Measurements from ENCODE around the gene ENDOD1.

ENDOD1 gene

GRCh38 chr11:95100856-95101507 is 11.3 kb downstream of the ENDOD1 start:
- Histone ChIP-seq H3K36me3 (ENCODE audit: low read depth) (peaks cover 6% of the 10 kb centered on the region; the same call in 1 of the 2 replicates), H3K4me3 (ENCODE audit: severe bottlenecking) (no peak overlapping the region), H3K9me3 (ENCODE audit: severe bottlenecking) (no peaks in the 10 kb centered on the region), H3K27ac (ENCODE audit: poor library complexity, severe bottlenecking) (no peak overlapping the region), H3K27me3 (ENCODE audit: insufficient read depth, poor library complexity, severe bottlenecking) (no peaks in the 10 kb centered on the region), H3K4me1 (ENCODE audit: insufficient read depth, poor library complexity, severe bottlenecking) (peaks cover 10% of the 10 kb centered on the region)
- no peak for ATAC-seq (ENCODE audit: low read depth)
- no peak for DNase-seq (ENCODE audit: low spot score)
- TF ChIP-seq CTCF (IDR thresholded peaks at IDR 0.05; ENCODE audit: poor library complexity, severe bottlenecking), result no peak

GRCh38 chr11:95101935-95102334 is 12.3 kb downstream of the ENDOD1 start:
- ATAC-seq (ENCODE audit: low read depth), result no peak
- Histone ChIP-seq H3K27me3 (ENCODE audit: insufficient read depth, poor library complexity, severe bottlenecking) (no peaks in the 10 kb centered on the region), H3K36me3 (ENCODE audit: low read depth) (peaks cover 6% of the 10 kb centered on the region; the same call in 1 of the 2 replicates), H3K27ac (ENCODE audit: poor library complexity, severe bottlenecking) (no peak overlapping the region), H3K4me1 (ENCODE audit: insufficient read depth, poor library complexity, severe bottlenecking) (peaks cover 9% of the 10 kb centered on the region), H3K4me3 (ENCODE audit: severe bottlenecking) (no peak overlapping the region), H3K9me3 (ENCODE audit: severe bottlenecking) (no peaks in the 10 kb centered on the region)
- TF ChIP-seq CTCF (IDR thresholded peaks at IDR 0.05; ENCODE audit: poor library complexity, severe bottlenecking), result no peak
- DNase-seq (ENCODE audit: low spot score), result no peak

- Histone ChIP-seq H3K36me3 (ENCODE audit: low read depth) (peaks cover 6% of the 10 kb centered on the region; the same call in 1 of the 2 replicates), H3K9me3 (ENCODE audit: severe bottlenecking) (no peaks in the 10 kb centered on the region), H3K4me3 (ENCODE audit: severe bottlenecking) (no peak overlapping the region), H3K27me3 (ENCODE audit: insufficient read depth, poor library complexity, severe bottlenecking) (no peaks in the 10 kb centered on the region), H3K27ac (ENCODE audit: poor library complexity, severe bottlenecking) (no peak overlapping the region), H3K4me1 (ENCODE audit: insufficient read depth, poor library complexity, severe bottlenecking) (peaks cover 17% of the 10 kb centered on the region)
- DNase-seq (ENCODE audit: low spot score), result no peak
- TF ChIP-seq CTCF (IDR thresholded peaks at IDR 0.05; ENCODE audit: poor library complexity, severe bottlenecking), result no peak
- ATAC-seq (ENCODE audit: low read depth), result no peak
These were observed 13.1 kb downstream of the ENDOD1 start for GRCh38 chr11:95102733-95103132.

GRCh38 chr11:95103701-95104100 is 14.1 kb downstream of the ENDOD1 start:
- Histone ChIP-seq H3K4me3 (ENCODE audit: severe bottlenecking) (no peak overlapping the region), H3K27me3 (ENCODE audit: insufficient read depth, poor library complexity, severe bottlenecking) (no peaks in the 10 kb centered on the region), H3K36me3 (ENCODE audit: low read depth) (peaks cover 6% of the 10 kb centered on the region; the same call in 1 of the 2 replicates), H3K27ac (ENCODE audit: poor library complexity, severe bottlenecking) (no peak overlapping the region), H3K4me1 (ENCODE audit: insufficient read depth, poor library complexity, severe bottlenecking) (peaks cover 26% of the 10 kb centered on the region), H3K9me3 (ENCODE audit: severe bottlenecking) (no peaks in the 10 kb centered on the region)
- ATAC-seq (ENCODE audit: low read depth) (no peak), DNase-seq (ENCODE audit: low spot score) (no peak)
- no peak for TF ChIP-seq CTCF (IDR thresholded peaks at IDR 0.05; ENCODE audit: poor library complexity, severe bottlenecking)

GRCh38 chr11:95104121-95104830 is 14.6 kb downstream of the ENDOD1 start:
- TF ChIP-seq CTCF (IDR thresholded peaks at IDR 0.05; ENCODE audit: poor library complexity, severe bottlenecking), result no peak
- DNase-seq (ENCODE audit: low spot score) (no peak), ATAC-seq (ENCODE audit: low read depth) (no peak; the same call in 2 of the 3 replicates)
- Histone ChIP-seq H3K4me3 (ENCODE audit: severe bottlenecking) (no peak overlapping the region), H3K27me3 (ENCODE audit: insufficient read depth, poor library complexity, severe bottlenecking) (no peaks in the 10 kb centered on the region), H3K4me1 (ENCODE audit: insufficient read depth, poor library complexity, severe bottlenecking) (peaks cover 31% of the 10 kb centered on the region), H3K27ac (ENCODE audit: poor library complexity, severe bottlenecking) (no peak overlapping the region), H3K36me3 (ENCODE audit: low read depth) (peaks cover 6% of the 10 kb centered on the region; the same call in 1 of the 2 replicates), H3K9me3 (ENCODE audit: severe bottlenecking) (no peaks in the 10 kb centered on the region)
